SK-N-SH treated with all-trans-retinoic acid at 6 μM for 48 hours (cell line): Measurements from ENCODE around the gene PDE6A.

Experiments used
- ATAC-seq: fragments of 200-7000 bp; cut with Tn5 transposase; 3 replicates; pipeline ENCODE4 v1.9.1; 2020; ENCODE audit warnings: mild to moderate bottlenecking, moderate library complexity
- ARNTL ChIP-seq: fragments of 450-650 bp; formaldehyde crosslinking; IDR thresholded peaks from 2 replicates; pipeline ENCODE4 v1.5.0; 2020; ENCODE audit warnings: low read depth, mild to moderate bottlenecking, moderate library complexity, borderline replicate concordance
- BACH2 ChIP-seq: fragments of 250-450 bp; sonication (Bioruptor Pico); IDR thresholded peaks from 2 replicates; pipeline ENCODE4 v1.9.0; 2021; ENCODE audit warnings: mild to moderate bottlenecking, borderline replicate concordance
- CREB5 ChIP-seq: fragments of 250-450 bp; sonication (Bioruptor Pico); IDR thresholded peaks from 2 replicates; pipeline ENCODE4 v1.5.1; 2020; ENCODE audit warnings: low read depth, mild to moderate bottlenecking, moderate library complexity
- CSDC2 ChIP-seq: fragments of 250-450 bp; sonication (Bioruptor Pico); IDR thresholded peaks from 2 replicates; pipeline ENCODE4 v1.5.0; 2020; ENCODE audit warnings: mild to moderate bottlenecking, moderate library complexity
- CSRNP3 ChIP-seq: fragments of 250-450 bp; sonication (Bioruptor Pico); IDR thresholded peaks from 2 replicates; pipeline ENCODE4 v1.5.1; 2021; ENCODE audit warnings: mild to moderate bottlenecking, moderate library complexity
- ESRRG ChIP-seq: fragments of 250-450 bp; sonication (Bioruptor Pico); IDR thresholded peaks from 2 replicates; pipeline ENCODE4 v1.6.1; 2021; ENCODE audit warnings: mild to moderate bottlenecking
- GLIS3 ChIP-seq: fragments of 250-450 bp; sonication (Bioruptor Pico); IDR thresholded peaks from 2 replicates; pipeline ENCODE4 v1.5.0; 2020; ENCODE audit warnings: mild to moderate bottlenecking, moderate library complexity
- ISL1 ChIP-seq: fragments of 250-450 bp; sonication (Bioruptor Pico); IDR thresholded peaks from 2 replicates; pipeline ENCODE4 v2.1.2; 2022; ENCODE audit warnings: mild to moderate bottlenecking, moderate library complexity
- OSR1 ChIP-seq: fragments of 250-450 bp; sonication (Bioruptor Pico); IDR thresholded peaks from 2 replicates; pipeline ENCODE4 v1.8.0; 2022; ENCODE audit warnings: moderate library complexity, mild to moderate bottlenecking, inconsistent platforms
- POU6F1 ChIP-seq: fragments of 250-450 bp; sonication (Bioruptor Pico); IDR thresholded peaks from 2 replicates; pipeline ENCODE4 v1.8.0; 2021; ENCODE audit warnings: low read depth, mild to moderate bottlenecking, moderate library complexity, borderline replicate concordance
- PPARA ChIP-seq: fragments of 250-450 bp; sonication (Bioruptor Pico); IDR thresholded peaks from 2 replicates; pipeline ENCODE4 v1.5.0; 2020; ENCODE audit warnings: mild to moderate bottlenecking, borderline replicate concordance
- RARB ChIP-seq: fragments of 250-450 bp; sonication (Bioruptor Pico); IDR thresholded peaks from 2 replicates; pipeline ENCODE4 v1.8.0; 2021; ENCODE audit warnings: mild to moderate bottlenecking, moderate library complexity
- SNAI2 ChIP-seq: fragments of 250-450 bp; sonication (Bioruptor Pico); IDR thresholded peaks from 2 replicates; pipeline ENCODE4 v1.5.0; 2020; ENCODE audit warnings: mild to moderate bottlenecking, moderate library complexity
- TCF4 ChIP-seq: fragments of 250-450 bp; sonication (Bioruptor Pico); IDR thresholded peaks from 2 replicates; pipeline ENCODE4 v1.8.0; 2021; ENCODE audit warnings: mild to moderate bottlenecking, moderate library complexity, borderline replicate concordance
- TOX ChIP-seq: fragments of 250-450 bp; sonication (Bioruptor Pico); IDR thresholded peaks from 2 replicates; pipeline ENCODE4 v1.8.0; 2021; ENCODE audit warnings: mild to moderate bottlenecking, moderate library complexity, borderline replicate concordance
- ZC3H10 ChIP-seq: fragments of 250-450 bp; sonication (Bioruptor Pico); IDR thresholded peaks from 2 replicates; pipeline ENCODE4 v1.5.1; 2021; ENCODE audit warnings: mild to moderate bottlenecking, moderate library complexity
- ZFP3 ChIP-seq: fragments of 250-450 bp; sonication (Bioruptor Pico); IDR thresholded peaks from 2 replicates; pipeline ENCODE4 v1.5.0; 2020; ENCODE audit warnings: mild to moderate bottlenecking, moderate library complexity
- ZFP30 ChIP-seq: fragments of 450-650 bp; formaldehyde crosslinking; IDR thresholded peaks from 2 replicates; pipeline ENCODE4 v1.5.0; 2022; ENCODE audit warnings: mild to moderate bottlenecking, moderate library complexity
- ZNF565 ChIP-seq: fragments of 450-650 bp; formaldehyde crosslinking; conservative IDR thresholded peaks from 2 replicates; pipeline ENCODE4 v1.5.0; 2020; ENCODE audit warnings: low read depth, mild to moderate bottlenecking, moderate library complexity
- ZNF70 ChIP-seq: fragments of 450-650 bp; formaldehyde crosslinking; IDR thresholded peaks from 2 replicates; pipeline ENCODE4 v1.5.0; 2020; ENCODE audit warnings: mild to moderate bottlenecking, moderate library complexity
- ZNF8 ChIP-seq: fragments of 450-650 bp; formaldehyde crosslinking; IDR thresholded peaks from 2 replicates; pipeline ENCODE4 v1.5.0; 2020; ENCODE audit warnings: mild to moderate bottlenecking, moderate library complexity
- TF ChIP-seq, protein P1 (sequence below): fragments of 250-450 bp; sonication (Bioruptor Pico); IDR thresholded peaks from 2 replicates; pipeline ENCODE4 v1.5.0; 2020; ENCODE audit warnings: mild to moderate bottlenecking, moderate library complexity

PDE6A gene

GRCh38 chr5:149878371-149878770, 66.2 kb downstream of the PDE6A start:
- no peak for ATAC-seq
- no peak for TF ChIP-seq TCF4 (CRISPR knock-in tag)
- TF ChIP-seq, protein P1, sequence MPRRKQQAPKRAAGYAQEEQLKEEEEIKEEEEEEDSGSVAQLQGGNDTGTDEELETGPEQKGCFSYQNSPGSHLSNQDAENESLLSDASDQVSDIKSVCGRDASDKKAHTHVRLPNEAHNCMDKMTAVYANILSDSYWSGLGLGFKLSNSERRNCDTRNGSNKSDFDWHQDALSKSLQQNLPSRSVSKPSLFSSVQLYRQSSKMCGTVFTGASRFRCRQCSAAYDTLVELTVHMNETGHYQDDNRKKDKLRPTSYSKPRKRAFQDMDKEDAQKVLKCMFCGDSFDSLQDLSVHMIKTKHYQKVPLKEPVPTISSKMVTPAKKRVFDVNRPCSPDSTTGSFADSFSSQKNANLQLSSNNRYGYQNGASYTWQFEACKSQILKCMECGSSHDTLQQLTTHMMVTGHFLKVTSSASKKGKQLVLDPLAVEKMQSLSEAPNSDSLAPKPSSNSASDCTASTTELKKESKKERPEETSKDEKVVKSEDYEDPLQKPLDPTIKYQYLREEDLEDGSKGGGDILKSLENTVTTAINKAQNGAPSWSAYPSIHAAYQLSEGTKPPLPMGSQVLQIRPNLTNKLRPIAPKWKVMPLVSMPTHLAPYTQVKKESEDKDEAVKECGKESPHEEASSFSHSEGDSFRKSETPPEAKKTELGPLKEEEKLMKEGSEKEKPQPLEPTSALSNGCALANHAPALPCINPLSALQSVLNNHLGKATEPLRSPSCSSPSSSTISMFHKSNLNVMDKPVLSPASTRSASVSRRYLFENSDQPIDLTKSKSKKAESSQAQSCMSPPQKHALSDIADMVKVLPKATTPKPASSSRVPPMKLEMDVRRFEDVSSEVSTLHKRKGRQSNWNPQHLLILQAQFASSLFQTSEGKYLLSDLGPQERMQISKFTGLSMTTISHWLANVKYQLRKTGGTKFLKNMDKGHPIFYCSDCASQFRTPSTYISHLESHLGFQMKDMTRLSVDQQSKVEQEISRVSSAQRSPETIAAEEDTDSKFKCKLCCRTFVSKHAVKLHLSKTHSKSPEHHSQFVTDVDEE (CRISPR knock-in tag): no peak

GRCh38 chr5:149873896-149874295, 70.7 kb downstream of the PDE6A start:
- ATAC-seq: no peak
- TF ChIP-seq ESRRG (CRISPR knock-in tag) (no peak), TCF4 (CRISPR knock-in tag) (no peak), ARNTL (CRISPR knock-in tag) (no peak), ZNF8 (no peak), ZC3H10 (CRISPR knock-in tag) (no peak)

- TF ChIP-seq ISL1 (CRISPR knock-in tag) (no peak), CSRNP3 (no peak), CREB5 (no peak), BACH2 (CRISPR knock-in tag) (no peak), POU6F1 (CRISPR knock-in tag) (no peak), SNAI2 (no peak), RARB (CRISPR knock-in tag) (no peak)
- no peak for ATAC-seq
Observed at GRCh38 chr5:149872351-149873040, 72.1 kb downstream of the PDE6A start.

DNA sequence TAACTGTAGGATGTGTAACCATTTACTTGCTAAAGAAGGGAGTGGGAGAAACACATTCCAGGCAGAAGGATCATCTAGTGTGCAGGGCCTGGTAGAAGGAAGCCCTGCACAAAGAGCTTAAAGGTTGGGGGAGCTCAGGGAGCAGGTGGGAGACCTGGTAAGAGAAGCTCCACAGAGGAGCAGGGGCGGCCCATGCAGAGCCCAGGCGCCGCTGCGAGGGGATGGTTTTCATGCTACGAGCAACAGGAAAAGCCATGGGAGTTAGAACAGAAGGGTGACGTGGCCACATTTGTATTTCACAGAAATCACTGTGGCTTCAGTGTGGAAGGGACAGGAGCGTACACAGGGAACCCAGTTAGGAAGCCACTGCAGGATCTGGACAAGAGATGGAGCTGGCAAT, 73.1 kb downstream of the PDE6A start:
- TF ChIP-seq ZC3H10 (CRISPR knock-in tag) (no peak), ISL1 (CRISPR knock-in tag) (no peak), ZNF8 (no peak), PPARA (CRISPR knock-in tag) (no peak), ZFP3 (CRISPR knock-in tag) (no peak), OSR1 (no peak), TOX (CRISPR knock-in tag) (no peak), GLIS3 (CRISPR knock-in tag) (no peak)
- no peak for ATAC-seq

DNA sequence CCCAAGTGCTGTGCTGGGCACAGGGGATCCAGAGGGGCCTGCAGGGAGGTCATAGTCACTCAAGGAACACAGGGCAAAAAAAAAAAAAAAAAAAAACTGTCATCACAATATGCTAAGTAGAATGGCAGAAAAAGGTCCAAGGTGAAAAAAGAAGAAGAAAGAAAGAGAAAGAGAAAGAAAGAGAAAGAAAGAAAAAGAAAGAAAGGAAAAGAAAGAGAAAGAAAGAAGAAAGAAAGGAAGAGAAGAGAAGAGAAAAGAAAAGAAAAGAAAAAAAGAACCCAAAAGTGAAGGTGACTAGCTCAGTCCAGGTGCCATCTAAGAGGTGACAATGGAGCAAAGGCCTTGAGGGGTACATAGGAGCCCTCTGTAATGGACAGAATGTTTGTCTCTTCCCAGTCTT, 73.9 kb downstream of the PDE6A start:
- no peak for ATAC-seq
- TF ChIP-seq ZNF8 (no peak), ZFP30 (CRISPR knock-in tag) (no peak), OSR1 (no peak), ESRRG (CRISPR knock-in tag) (no peak)

GRCh38 chr5:149870232-149870631, 74.4 kb downstream of the PDE6A start:
- ATAC-seq: no peak
- no peak for TF ChIP-seq ZNF70 (CRISPR knock-in tag)
- TF ChIP-seq GLIS3 (CRISPR knock-in tag): no peak
- TF ChIP-seq TOX (CRISPR knock-in tag): no peak
- TF ChIP-seq ZNF565 (CRISPR knock-in tag): no peak
- TF ChIP-seq ZC3H10 (CRISPR knock-in tag): no peak
- no peak for TF ChIP-seq ISL1 (CRISPR knock-in tag)
- no peak for TF ChIP-seq ARNTL (CRISPR knock-in tag)
- TF ChIP-seq, protein P1 (CRISPR knock-in tag): no peak
- no peak for TF ChIP-seq CREB5
- no peak for TF ChIP-seq CSDC2 (CRISPR knock-in tag)
- TF ChIP-seq BACH2 (CRISPR knock-in tag): no peak
